Measurements from ENCODE around the gene PRKAR2A. TPM values are rescaled to one million over a fixed set of nuclear protein-coding genes. Genes with fewer than 3 reads are reported as not detected.
"Not testable (repeated sequence)": the region's sequence is repeated elsewhere in the genome, so short reads cannot be mapped to it uniquely, and the experiment has no call there.

PRKAR2A gene
- total RNA-seq, 3 donors from 2014 or later (not counting 1 experiment from before 2014, with no cell fraction given), result 40.5 to 43.5 (median 42.7) TPM

DNA sequence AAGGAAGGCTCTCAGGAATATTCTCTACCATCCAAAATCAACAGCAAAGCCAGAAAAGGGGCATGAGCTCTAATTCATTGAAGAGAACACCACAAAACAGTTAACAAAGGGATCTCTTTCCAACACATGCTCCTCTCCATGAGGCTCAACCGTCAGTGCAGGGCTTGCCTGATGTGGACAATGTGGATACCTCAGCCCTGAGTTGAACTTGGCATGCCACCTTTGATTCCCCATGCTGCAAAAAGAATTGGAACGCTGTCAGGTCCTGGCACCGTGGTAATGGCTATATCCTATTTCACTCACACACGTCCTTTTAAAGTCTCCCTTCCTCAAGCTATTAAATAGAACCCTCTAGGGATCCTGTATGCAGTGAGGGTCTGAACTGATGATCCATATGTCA lies 100.0 kb downstream of the PRKAR2A start:
- Histone ChIP-seq H3K36me3 (ENCODE audit: control insufficient read depth, insufficient read depth, low read length) (peaks cover 31% of the 10 kb centered on the region), H3K27me3 (ENCODE audit: control insufficient read depth, insufficient read depth, low read length) (no peaks in the 10 kb centered on the region), H3K27ac (ENCODE audit: low read length) (no peak overlapping the region), H3K4me1 (ENCODE audit: control insufficient read depth, insufficient read depth, low read length) (peaks cover 5% of the 10 kb centered on the region), H3K9me3 (ENCODE audit: control insufficient read depth, insufficient read depth, low read length) (no peaks in the 10 kb centered on the region), H3K4me3 (ENCODE audit: low read length) (no peak overlapping the region)
- intact Hi-C loops (cut with micrococcal nuclease), result no loop called here
- TF ChIP-seq, protein P1, sequence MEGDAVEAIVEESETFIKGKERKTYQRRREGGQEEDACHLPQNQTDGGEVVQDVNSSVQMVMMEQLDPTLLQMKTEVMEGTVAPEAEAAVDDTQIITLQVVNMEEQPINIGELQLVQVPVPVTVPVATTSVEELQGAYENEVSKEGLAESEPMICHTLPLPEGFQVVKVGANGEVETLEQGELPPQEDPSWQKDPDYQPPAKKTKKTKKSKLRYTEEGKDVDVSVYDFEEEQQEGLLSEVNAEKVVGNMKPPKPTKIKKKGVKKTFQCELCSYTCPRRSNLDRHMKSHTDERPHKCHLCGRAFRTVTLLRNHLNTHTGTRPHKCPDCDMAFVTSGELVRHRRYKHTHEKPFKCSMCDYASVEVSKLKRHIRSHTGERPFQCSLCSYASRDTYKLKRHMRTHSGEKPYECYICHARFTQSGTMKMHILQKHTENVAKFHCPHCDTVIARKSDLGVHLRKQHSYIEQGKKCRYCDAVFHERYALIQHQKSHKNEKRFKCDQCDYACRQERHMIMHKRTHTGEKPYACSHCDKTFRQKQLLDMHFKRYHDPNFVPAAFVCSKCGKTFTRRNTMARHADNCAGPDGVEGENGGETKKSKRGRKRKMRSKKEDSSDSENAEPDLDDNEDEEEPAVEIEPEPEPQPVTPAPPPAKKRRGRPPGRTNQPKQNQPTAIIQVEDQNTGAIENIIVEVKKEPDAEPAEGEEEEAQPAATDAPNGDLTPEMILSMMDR (IDR thresholded peaks at IDR 0.05), result no peak
- DNase-seq (no peak), ATAC-seq (no peak)
- H3K4me1 Mint-ChIP-seq, result no peaks in the 10 kb centered on the region
- 92% methylated on average over 4 of the region's 4 CpGs for WGBS (ENCODE audit: insufficient coverage)
- H3K9me3 Mint-ChIP-seq, result no peaks in the 10 kb centered on the region
- no peak overlapping the region for H3K4me3 Mint-ChIP-seq
- no peaks in the 10 kb centered on the region for H3K27me3 Mint-ChIP-seq (ENCODE audit: low read depth in 2 of 2)
- H3K36me3 Mint-ChIP-seq, result peaks cover 7% of the 10 kb centered on the region
- H3K27ac Mint-ChIP-seq, result no peak overlapping the region

DNA sequence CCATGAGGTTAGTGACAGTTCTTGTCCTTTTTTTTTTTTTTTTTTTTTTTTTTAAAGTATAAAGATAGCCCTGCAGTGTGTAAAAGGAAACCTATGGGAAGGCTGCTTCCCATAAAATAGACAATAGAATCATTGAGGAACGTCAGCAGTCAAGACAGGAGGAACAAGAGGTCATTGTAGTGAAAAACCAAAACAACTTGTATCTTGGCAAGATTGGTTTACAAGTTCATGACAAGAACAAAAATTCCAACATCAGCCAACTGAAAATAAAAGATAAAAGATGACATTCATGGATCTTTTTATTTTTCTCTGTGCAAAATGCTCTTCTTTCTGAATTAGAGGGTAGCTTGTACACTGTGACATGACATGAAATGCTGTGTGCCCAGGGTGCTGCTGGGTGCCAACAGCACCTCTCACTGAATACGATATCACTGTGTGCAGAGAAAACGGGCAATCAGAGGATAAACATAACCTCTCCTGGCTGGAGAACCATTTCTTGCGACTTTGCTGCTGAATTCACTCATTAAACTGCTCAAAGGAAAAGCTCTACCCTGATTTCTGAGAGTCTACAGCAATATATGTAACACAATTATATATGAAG lies 100.6 kb downstream of the PRKAR2A start:
- Histone ChIP-seq H3K27ac (ENCODE audit: low read length) (no peak overlapping the region), H3K36me3 (ENCODE audit: control insufficient read depth, insufficient read depth, low read length) (peaks cover 31% of the 10 kb centered on the region), H3K9me3 (ENCODE audit: control insufficient read depth, insufficient read depth, low read length) (no peaks in the 10 kb centered on the region), H3K4me3 (ENCODE audit: low read length) (no peak overlapping the region), H3K27me3 (ENCODE audit: control insufficient read depth, insufficient read depth, low read length) (no peaks in the 10 kb centered on the region), H3K4me1 (ENCODE audit: control insufficient read depth, insufficient read depth, low read length) (peaks cover 5% of the 10 kb centered on the region)
- DNase-seq (no peak), ATAC-seq (no peak)
- Mint-ChIP-seq H3K4me1 (no peaks in the 10 kb centered on the region), H3K27ac (no peak overlapping the region), H3K36me3 (peaks cover 7% of the 10 kb centered on the region), H3K9me3 (no peaks in the 10 kb centered on the region), H3K27me3 (ENCODE audit: low read depth in 2 of 2) (no peaks in the 10 kb centered on the region), H3K4me3 (no peak overlapping the region)
- TF ChIP-seq, protein P1 (IDR thresholded peaks at IDR 0.05), result no peak
- 99% methylated on average over 3 of the region's 4 CpGs for WGBS (ENCODE audit: insufficient coverage)
- intact Hi-C loops (cut with micrococcal nuclease), result no loop called here

DNA sequence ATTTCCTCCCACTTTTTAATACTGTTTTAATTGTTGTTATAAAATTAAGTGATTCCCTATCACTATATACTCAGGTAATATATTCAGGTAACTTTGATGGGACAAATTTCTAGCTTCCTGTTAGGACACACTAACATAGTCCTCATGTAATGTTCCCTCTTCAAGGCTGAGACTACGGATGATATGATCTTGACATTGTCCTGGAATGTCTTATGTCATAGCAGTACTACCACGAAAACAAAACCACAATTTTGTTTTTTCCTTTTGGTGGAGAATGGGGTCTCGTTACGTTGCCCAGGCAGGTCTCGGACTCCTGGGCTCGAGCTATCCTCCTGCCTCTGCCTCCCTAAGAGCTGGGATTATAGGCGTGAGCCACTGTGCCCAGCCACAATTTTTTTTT lies 103.9 kb downstream of the PRKAR2A start:
- Histone ChIP-seq H3K4me1 (ENCODE audit: control insufficient read depth, insufficient read depth, low read length) (peaks cover 11% of the 10 kb centered on the region), H3K4me3 (ENCODE audit: low read length) (no peak overlapping the region), H3K27me3 (ENCODE audit: control insufficient read depth, insufficient read depth, low read length) (no peaks in the 10 kb centered on the region), H3K9me3 (ENCODE audit: control insufficient read depth, insufficient read depth, low read length) (no peaks in the 10 kb centered on the region), H3K36me3 (ENCODE audit: control insufficient read depth, insufficient read depth, low read length) (peaks cover 12% of the 10 kb centered on the region), H3K27ac (ENCODE audit: low read length) (no peak overlapping the region)
- Mint-ChIP-seq H3K27me3 (ENCODE audit: low read depth in 2 of 2) (no peaks in the 10 kb centered on the region), H3K4me1 (no peaks in the 10 kb centered on the region), H3K27ac (peak overlapping the region in 1 of 2 donors; percentile 14), H3K36me3 (no peaks in the 10 kb centered on the region), H3K4me3 (no peak overlapping the region), H3K9me3 (no peaks in the 10 kb centered on the region)
- TF ChIP-seq, protein P1 (IDR thresholded peaks at IDR 0.05), result no peak
- intact Hi-C loops (cut with micrococcal nuclease), result no loop called here
- WGBS (ENCODE audit: insufficient coverage), result 80% methylated on average over 7 of the region's 7 CpGs
- DNase-seq, result no peak
- ATAC-seq, result no peak

DNA sequence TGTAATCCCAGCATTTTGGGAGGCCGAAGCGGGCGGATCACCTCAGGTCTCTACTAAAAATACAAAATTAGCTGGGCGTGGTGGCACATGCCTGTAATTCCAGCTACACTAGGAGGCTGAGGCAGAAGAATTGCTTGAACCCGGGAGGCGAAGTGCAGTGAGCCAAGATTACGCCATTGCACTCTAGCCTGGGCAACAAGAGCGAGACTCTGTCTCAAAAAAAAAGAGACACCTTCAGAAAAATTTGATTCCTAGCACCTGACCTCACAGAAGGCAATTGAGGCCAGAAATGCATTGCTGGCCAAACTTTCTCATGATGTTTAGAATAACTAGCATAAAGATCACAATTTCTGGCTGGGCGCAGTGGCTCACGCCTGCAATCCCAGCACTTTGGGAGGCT lies 106.4 kb downstream of the PRKAR2A start:
- H3K36me3 ChIP-seq (ENCODE audit: control insufficient read depth, insufficient read depth, low read length); H3K27me3 ChIP-seq (ENCODE audit: control insufficient read depth, insufficient read depth, low read length); H3K4me3 ChIP-seq (ENCODE audit: low read length); H3K4me1 Mint-ChIP-seq; intact Hi-C loops (cut with micrococcal nuclease); ATAC-seq; H3K4me1 ChIP-seq (ENCODE audit: control insufficient read depth, insufficient read depth, low read length); H3K36me3 Mint-ChIP-seq; H3K27me3 Mint-ChIP-seq (ENCODE audit: low read depth in 2 of 2); H3K27ac ChIP-seq (ENCODE audit: low read length); H3K27ac Mint-ChIP-seq; H3K9me3 Mint-ChIP-seq; H3K4me3 Mint-ChIP-seq; H3K9me3 ChIP-seq (ENCODE audit: control insufficient read depth, insufficient read depth, low read length); DNase-seq: not testable (repeated sequence)
- WGBS (ENCODE audit: insufficient coverage), result 99% methylated on average over 10 of the region's 10 CpGs

Measured in natural killer cell (primary cell).